GM23338 (cell line): ENCODE results near the gene CPNE2. TPM values are rescaled to one million over a fixed set of nuclear protein-coding genes. Genes with fewer than 3 reads are reported as not detected.

Experiments
- ATAC-seq: fragments of 200-7000 bp; cut with Tn5 transposase; 3 replicates; pipeline ENCODE4 v1.9.1; 2020
- DNase-seq: peaks from one replicate; pipeline ENCODE4 v3.0.0-alpha.2; 2015; ENCODE audit warnings: low spot score
- H2AFZ ChIP-seq: fragments of 200-600 bp; sonication (generic); 2 replicates; pipeline ENCODE4 v1.8.0; 2016; ENCODE audit warnings: antibody characterized with exemption, mild to moderate bottlenecking, moderate library complexity
- H3F3A ChIP-seq: fragments of 200-600 bp; sonication (generic); replicated peaks from 2 replicates; pipeline ENCODE4 v1.8.0; 2017; ENCODE audit warnings: antibody characterized with exemption, mixed run types, low read depth
- H3K27ac ChIP-seq: fragments of 200-600 bp; sonication (generic); 2 replicates; pipeline ENCODE4 v1.6.1; 2016; ENCODE audit warnings: low read depth
- H3K27me3 ChIP-seq: fragments of 200-600 bp; sonication (generic); 2 replicates; pipeline ENCODE4 v1.8.0; 2016; ENCODE audit warnings: mild to moderate bottlenecking, mixed run types, moderate library complexity; ENCODE audit not compliant: insufficient read depth
- H3K36me3 ChIP-seq: fragments of 200-600 bp; sonication (generic); 2 replicates; pipeline ENCODE4 v1.8.0; 2016; ENCODE audit warnings: mild to moderate bottlenecking; ENCODE audit not compliant: insufficient read depth
- H3K4me1 ChIP-seq: fragments of 200-600 bp; sonication (generic); 2 replicates; pipeline ENCODE4 v1.8.0; 2016; ENCODE audit warnings: mild to moderate bottlenecking, moderate library complexity; ENCODE audit not compliant: insufficient read depth
- H3K4me2 ChIP-seq: fragments of 200-600 bp; sonication (generic); 2 replicates; pipeline ENCODE4 v1.7.1; 2017; ENCODE audit warnings: mixed run types
- H3K4me3 ChIP-seq: fragments of 200-600 bp; sonication (generic); 2 replicates; pipeline ENCODE4 v1.6.1; 2016; ENCODE audit warnings: mixed run types
- H3K79me2 ChIP-seq: fragments of 200-600 bp; sonication (generic); replicated peaks from 2 replicates; pipeline ENCODE4 v1.8.0; 2017; ENCODE audit warnings: mild to moderate bottlenecking; ENCODE audit not compliant: insufficient read depth
- H3K9me2 ChIP-seq: fragments of 200-600 bp; sonication (generic); 2 replicates; pipeline ENCODE4 v1.8.0; 2017; ENCODE audit not compliant: insufficient read depth
- H4K20me1 ChIP-seq: fragments of 200-600 bp; sonication (generic); replicated peaks from 2 replicates; pipeline ENCODE4 v1.8.0; 2017; ENCODE audit warnings: mild to moderate bottlenecking; ENCODE audit not compliant: insufficient read depth
- H3K27ac Mint-ChIP-seq: 2 replicates; pipeline ENCODE4 v1.8.0; 2020; ENCODE audit warnings: inconsistent platforms, mild to moderate bottlenecking, moderate library complexity, mixed read lengths
- H3K27me3 Mint-ChIP-seq: 3 replicates; pipeline ENCODE4 v1.8.0; 2022; ENCODE audit warnings: low read depth, mild to moderate bottlenecking, moderate library complexity, mixed read lengths, inconsistent platforms; ENCODE audit not compliant: insufficient read depth, poor library complexity
- H3K36me3 Mint-ChIP-seq: 3 replicates; pipeline ENCODE4 v1.8.0; 2021; ENCODE audit warnings: low read depth, mild to moderate bottlenecking, inconsistent platforms, moderate library complexity, mixed read lengths
- H3K4me1 Mint-ChIP-seq: 3 replicates; pipeline ENCODE4 v1.8.0; 2020; ENCODE audit warnings: mild to moderate bottlenecking, inconsistent platforms, mixed read lengths
- H3K4me3 Mint-ChIP-seq: 3 replicates; pipeline ENCODE4 v1.8.0; 2021; ENCODE audit warnings: moderate library complexity, mild to moderate bottlenecking, inconsistent platforms, mixed read lengths
- H3K9me3 Mint-ChIP-seq: 3 replicates; pipeline ENCODE4 v1.8.0; 2020; ENCODE audit warnings: moderate library complexity, mild to moderate bottlenecking, inconsistent platforms, mixed read lengths
- CREB1 ChIP-seq: fragments of 250-450 bp; sonication (Bioruptor Pico); IDR thresholded peaks from 2 replicates; pipeline ENCODE4 v1.5.0; 2020; ENCODE audit warnings: low read depth, mild to moderate bottlenecking, moderate library complexity
- ETS1 ChIP-seq: IDR thresholded peaks from 2 replicates; pipeline ENCODE4 v1.6.1; 2016; ENCODE audit warnings: antibody characterized with exemption
- EZH2 ChIP-seq: fragments of 200-600 bp; sonication (generic); IDR thresholded peaks from one replicate; pipeline ENCODE4 v1.8.0; 2017; ENCODE audit warnings: antibody characterized with exemption, mild to moderate bottlenecking, low read depth; ENCODE audit not compliant: unreplicated experiment
- JUNB ChIP-seq: IDR thresholded peaks from one replicate; pipeline ENCODE4 v1.6.1; 2016; ENCODE audit warnings: antibody characterized with exemption; ENCODE audit not compliant: unreplicated experiment
- NANOG ChIP-seq: IDR thresholded peaks from 2 replicates; pipeline ENCODE4 v1.6.1; 2016; ENCODE audit warnings: antibody characterized with exemption, borderline replicate concordance
- POLR2AphosphoS5 ChIP-seq: IDR thresholded peaks from 2 replicates; pipeline ENCODE4 v1.6.1; 2016; ENCODE audit warnings: antibody characterized with exemption, low read depth
- REST ChIP-seq: IDR thresholded peaks from one replicate; pipeline ENCODE4 v1.6.1; 2018; ENCODE audit warnings: antibody characterized with exemption; ENCODE audit not compliant: unreplicated experiment
- STAT1 ChIP-seq: IDR thresholded peaks from one replicate; pipeline ENCODE4 v1.6.1; 2016; ENCODE audit warnings: antibody characterized with exemption; ENCODE audit not compliant: unreplicated experiment
- ZNF114 ChIP-seq: fragments of 250-450 bp; sonication (Bioruptor Pico); IDR thresholded peaks from 2 replicates; pipeline ENCODE4 v1.5.0; 2020; ENCODE audit warnings: mild to moderate bottlenecking, moderate library complexity
- ZNF331 ChIP-seq: fragments of 250-450 bp; sonication (Bioruptor Pico); IDR thresholded peaks from 2 replicates; pipeline ENCODE4 v1.5.0; 2020; ENCODE audit warnings: low read depth, mild to moderate bottlenecking, moderate library complexity
- polyA plus RNA-seq: library from polyadenylated mRNA; unstranded; fragments of >200 nt; fragmentation: Nextera tagmentation; extraction: Ambion mirVana; gene quantifications from 2 replicates; pipeline ENCODE4 v1.2.1, GENCODE V29; 2016
- total RNA-seq: library from RNA; depleted of rRNA; stranded (reverse); fragments of >200 nt; shearing (Covaris generic); gene quantifications from 2 replicates; pipeline ENCODE4 v1.2.3, GENCODE V29; 2014
- TF ChIP-seq, protein P1 (sequence below): fragments of 250-450 bp; sonication (Bioruptor Pico); IDR thresholded peaks from 2 replicates; pipeline ENCODE4 v1.5.0; 2020; ENCODE audit warnings: mild to moderate bottlenecking, moderate library complexity

The CPNE2 gene
- total and polyA plus RNA-seq, 2 experiments from 2014 or later: 7.1 to 11.3 TPM

GRCh38 chr16:57127037-57127763 lies 34.8 kb downstream of the CPNE2 start:
- Mint-ChIP-seq H3K4me1 (no peaks in the 10 kb centered on the region; the same call in 2 of the 3 replicates), H3K27ac (no peak overlapping the region), H3K4me3 (no peak overlapping the region), H3K27me3 (peaks cover 16% of the 10 kb centered on the region), H3K9me3 (no peaks in the 10 kb centered on the region; the same call in 2 of the 3 replicates), H3K36me3 (no peaks in the 10 kb centered on the region; the same call in 2 of the 3 replicates)
- H3K4me3 ChIP-seq: no peak overlapping the region
- DNase-seq: no peak
- no peak overlapping the region for H3K4me2 ChIP-seq
- no peaks in the 10 kb centered on the region for H4K20me1 ChIP-seq
- TF ChIP-seq POLR2AphosphoS5: no peak
- no peak for TF ChIP-seq ZNF114 (CRISPR knock-in tag)
- H3K27me3 ChIP-seq: no peaks in the 10 kb centered on the region
- H3K4me1 ChIP-seq: no peaks in the 10 kb centered on the region
- H3K79me2 ChIP-seq: no peaks in the 10 kb centered on the region
- no peaks in the 10 kb centered on the region for H3F3A ChIP-seq
- no peak overlapping the region for H3K27ac ChIP-seq
- H3K9me2 ChIP-seq: no peaks in the 10 kb centered on the region
- ATAC-seq: no peak
- H3K36me3 ChIP-seq: no peaks in the 10 kb centered on the region
- H2AFZ ChIP-seq: no peak overlapping the region

GRCh38 chr16:57127836-57128235 lies 35.5 kb downstream of the CPNE2 start:
- Histone ChIP-seq H3F3A (no peaks in the 10 kb centered on the region), H3K27me3 (no peaks in the 10 kb centered on the region), H3K36me3 (no peaks in the 10 kb centered on the region), H3K4me1 (no peaks in the 10 kb centered on the region), H3K27ac (no peak overlapping the region), H3K79me2 (no peaks in the 10 kb centered on the region), H3K4me2 (no peak overlapping the region), H3K9me2 (no peaks in the 10 kb centered on the region), H3K4me3 (no peak overlapping the region), H2AFZ (no peak overlapping the region), H4K20me1 (no peaks in the 10 kb centered on the region)
- Mint-ChIP-seq H3K9me3 (no peaks in the 10 kb centered on the region; the same call in 2 of the 3 replicates), H3K27ac (no peak overlapping the region), H3K27me3 (peaks cover 16% of the 10 kb centered on the region), H3K36me3 (no peaks in the 10 kb centered on the region; the same call in 2 of the 3 replicates), H3K4me3 (no peak overlapping the region), H3K4me1 (no peaks in the 10 kb centered on the region; the same call in 2 of the 3 replicates)
- DNase-seq (no peak), ATAC-seq (no peak)
- TF ChIP-seq POLR2AphosphoS5 (no peak), ZNF331 (CRISPR knock-in tag) (no peak), NANOG (no peak), JUNB (no peak), ZNF114 (CRISPR knock-in tag) (no peak), CREB1 (CRISPR knock-in tag) (no peak), REST (no peak), EZH2 (no peak), STAT1 (no peak), ETS1 (no peak)
- TF ChIP-seq, protein P1, sequence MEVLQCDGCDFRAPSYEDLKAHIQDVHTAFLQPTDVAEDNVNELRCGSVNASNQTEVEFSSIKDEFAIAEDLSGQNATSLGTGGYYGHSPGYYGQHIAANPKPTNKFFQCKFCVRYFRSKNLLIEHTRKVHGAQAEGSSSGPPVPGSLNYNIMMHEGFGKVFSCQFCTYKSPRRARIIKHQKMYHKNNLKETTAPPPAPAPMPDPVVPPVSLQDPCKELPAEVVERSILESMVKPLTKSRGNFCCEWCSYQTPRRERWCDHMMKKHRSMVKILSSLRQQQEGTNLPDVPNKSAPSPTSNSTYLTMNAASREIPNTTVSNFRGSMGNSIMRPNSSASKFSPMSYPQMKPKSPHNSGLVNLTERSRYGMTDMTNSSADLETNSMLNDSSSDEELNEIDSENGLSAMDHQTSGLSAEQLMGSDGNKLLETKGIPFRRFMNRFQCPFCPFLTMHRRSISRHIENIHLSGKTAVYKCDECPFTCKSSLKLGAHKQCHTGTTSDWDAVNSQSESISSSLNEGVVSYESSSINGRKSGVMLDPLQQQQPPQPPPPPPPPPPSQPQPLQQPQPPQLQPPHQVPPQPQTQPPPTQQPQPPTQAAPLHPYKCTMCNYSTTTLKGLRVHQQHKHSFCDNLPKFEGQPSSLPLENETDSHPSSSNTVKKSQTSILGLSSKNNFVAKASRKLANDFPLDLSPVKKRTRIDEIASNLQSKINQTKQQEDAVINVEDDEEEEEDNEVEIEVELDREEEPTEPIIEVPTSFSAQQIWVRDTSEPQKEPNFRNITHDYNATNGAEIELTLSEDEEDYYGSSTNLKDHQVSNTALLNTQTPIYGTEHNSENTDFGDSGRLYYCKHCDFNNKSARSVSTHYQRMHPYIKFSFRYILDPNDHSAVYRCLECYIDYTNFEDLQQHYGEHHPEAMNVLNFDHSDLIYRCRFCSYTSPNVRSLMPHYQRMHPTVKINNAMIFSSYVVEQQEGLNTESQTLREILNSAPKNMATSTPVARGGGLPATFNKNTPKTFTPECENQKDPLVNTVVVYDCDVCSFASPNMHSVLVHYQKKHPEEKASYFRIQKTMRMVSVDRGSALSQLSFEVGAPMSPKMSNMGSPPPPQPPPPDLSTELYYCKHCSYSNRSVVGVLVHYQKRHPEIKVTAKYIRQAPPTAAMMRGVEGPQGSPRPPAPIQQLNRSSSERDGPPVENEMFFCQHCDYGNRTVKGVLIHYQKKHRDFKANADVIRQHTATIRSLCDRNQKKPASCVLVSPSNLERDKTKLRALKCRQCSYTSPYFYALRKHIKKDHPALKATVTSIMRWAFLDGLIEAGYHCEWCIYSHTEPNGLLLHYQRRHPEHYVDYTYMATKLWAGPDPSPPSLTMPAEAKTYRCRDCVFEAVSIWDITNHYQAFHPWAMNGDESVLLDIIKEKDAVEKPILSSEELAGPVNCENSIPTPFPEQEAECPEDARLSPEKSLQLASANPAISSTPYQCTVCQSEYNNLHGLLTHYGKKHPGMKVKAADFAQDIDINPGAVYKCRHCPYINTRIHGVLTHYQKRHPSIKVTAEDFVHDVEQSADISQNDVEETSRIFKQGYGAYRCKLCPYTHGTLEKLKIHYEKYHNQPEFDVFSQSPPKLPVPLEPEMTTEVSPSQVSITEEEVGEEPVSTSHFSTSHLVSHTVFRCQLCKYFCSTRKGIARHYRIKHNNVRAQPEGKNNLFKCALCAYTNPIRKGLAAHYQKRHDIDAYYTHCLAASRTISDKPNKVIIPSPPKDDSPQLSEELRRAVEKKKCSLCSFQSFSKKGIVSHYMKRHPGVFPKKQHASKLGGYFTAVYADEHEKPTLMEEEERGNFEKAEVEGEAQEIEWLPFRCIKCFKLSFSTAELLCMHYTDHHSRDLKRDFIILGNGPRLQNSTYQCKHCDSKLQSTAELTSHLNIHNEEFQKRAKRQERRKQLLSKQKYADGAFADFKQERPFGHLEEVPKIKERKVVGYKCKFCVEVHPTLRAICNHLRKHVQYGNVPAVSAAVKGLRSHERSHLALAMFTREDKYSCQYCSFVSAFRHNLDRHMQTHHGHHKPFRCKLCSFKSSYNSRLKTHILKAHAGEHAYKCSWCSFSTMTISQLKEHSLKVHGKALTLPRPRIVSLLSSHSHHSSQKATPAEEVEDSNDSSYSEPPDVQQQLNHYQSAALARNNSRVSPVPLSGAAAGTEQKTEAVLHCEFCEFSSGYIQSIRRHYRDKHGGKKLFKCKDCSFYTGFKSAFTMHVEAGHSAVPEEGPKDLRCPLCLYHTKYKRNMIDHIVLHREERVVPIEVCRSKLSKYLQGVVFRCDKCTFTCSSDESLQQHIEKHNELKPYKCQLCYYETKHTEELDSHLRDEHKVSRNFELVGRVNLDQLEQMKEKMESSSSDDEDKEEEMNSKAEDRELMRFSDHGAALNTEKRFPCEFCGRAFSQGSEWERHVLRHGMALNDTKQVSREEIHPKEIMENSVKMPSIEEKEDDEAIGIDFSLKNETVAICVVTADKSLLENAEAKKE (CRISPR knock-in tag): no peak
